Fibroblast of mammary gland (primary cell): ENCODE results near the gene ANKRD11.

Source experiments
- DNase-seq: peaks from one replicate; pipeline ENCODE4 v3.0.0-alpha.2; 2010; ENCODE audit warnings: low read depth
- H3K4me3 ChIP-seq: 2 replicates; pipeline ENCODE4 v1.5.1; 2011; ENCODE audit warnings: low read depth, mild to moderate bottlenecking, low read length, moderate library complexity; ENCODE audit not compliant: control insufficient read depth
- TF ChIP-seq, protein P1 (sequence below): conservative IDR thresholded peaks from 2 replicates; pipeline ENCODE4 v1.5.1; 2011; ENCODE audit warnings: low read depth, low read length, inconsistent platforms; ENCODE audit not compliant: control insufficient read depth, insufficient read depth

Gene ANKRD11

GRCh38 chr16:89373355-89374110, 116.8 kb downstream of the ANKRD11 start:
- TF ChIP-seq, protein P1, sequence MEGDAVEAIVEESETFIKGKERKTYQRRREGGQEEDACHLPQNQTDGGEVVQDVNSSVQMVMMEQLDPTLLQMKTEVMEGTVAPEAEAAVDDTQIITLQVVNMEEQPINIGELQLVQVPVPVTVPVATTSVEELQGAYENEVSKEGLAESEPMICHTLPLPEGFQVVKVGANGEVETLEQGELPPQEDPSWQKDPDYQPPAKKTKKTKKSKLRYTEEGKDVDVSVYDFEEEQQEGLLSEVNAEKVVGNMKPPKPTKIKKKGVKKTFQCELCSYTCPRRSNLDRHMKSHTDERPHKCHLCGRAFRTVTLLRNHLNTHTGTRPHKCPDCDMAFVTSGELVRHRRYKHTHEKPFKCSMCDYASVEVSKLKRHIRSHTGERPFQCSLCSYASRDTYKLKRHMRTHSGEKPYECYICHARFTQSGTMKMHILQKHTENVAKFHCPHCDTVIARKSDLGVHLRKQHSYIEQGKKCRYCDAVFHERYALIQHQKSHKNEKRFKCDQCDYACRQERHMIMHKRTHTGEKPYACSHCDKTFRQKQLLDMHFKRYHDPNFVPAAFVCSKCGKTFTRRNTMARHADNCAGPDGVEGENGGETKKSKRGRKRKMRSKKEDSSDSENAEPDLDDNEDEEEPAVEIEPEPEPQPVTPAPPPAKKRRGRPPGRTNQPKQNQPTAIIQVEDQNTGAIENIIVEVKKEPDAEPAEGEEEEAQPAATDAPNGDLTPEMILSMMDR, result no peak
- no peak overlapping the region for H3K4me3 ChIP-seq
- peak; percentile 93 for DNase-seq

DNA sequence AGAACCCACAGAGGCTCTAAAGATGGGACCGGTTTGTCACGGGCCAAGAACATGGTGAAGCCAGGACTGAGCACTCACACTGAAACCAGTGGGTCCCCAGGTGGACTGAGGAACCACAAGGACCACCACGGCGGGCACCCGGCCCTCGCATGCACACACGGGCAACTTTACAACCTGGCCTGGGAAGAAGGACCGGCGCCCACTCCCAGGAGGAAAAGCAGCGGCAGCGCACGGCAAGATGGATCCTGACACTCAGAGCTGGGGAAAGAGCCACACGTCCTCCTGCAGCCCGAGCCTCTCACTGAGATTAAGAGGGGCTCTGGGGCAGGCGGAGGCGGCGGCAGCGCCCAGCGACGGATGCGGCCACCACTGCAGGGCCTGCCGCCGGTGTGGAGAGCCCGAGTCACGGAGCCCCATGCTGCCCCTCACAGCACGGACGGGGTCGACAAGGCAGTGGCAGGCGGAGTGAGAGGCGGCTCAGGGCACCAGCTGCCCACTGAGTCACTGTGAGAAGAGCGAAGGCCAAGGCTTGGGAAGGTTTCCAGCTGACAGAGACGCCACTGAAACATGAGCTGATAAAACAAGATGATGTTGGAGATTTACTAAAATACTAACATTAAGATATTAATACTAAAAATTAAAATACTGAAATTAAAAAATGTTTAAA, 118.3 kb downstream of the ANKRD11 start:
- H3K4me3 ChIP-seq, result no peak overlapping the region
- TF ChIP-seq, protein P1, result no peak
- DNase-seq, result peak; percentile 64

DNA sequence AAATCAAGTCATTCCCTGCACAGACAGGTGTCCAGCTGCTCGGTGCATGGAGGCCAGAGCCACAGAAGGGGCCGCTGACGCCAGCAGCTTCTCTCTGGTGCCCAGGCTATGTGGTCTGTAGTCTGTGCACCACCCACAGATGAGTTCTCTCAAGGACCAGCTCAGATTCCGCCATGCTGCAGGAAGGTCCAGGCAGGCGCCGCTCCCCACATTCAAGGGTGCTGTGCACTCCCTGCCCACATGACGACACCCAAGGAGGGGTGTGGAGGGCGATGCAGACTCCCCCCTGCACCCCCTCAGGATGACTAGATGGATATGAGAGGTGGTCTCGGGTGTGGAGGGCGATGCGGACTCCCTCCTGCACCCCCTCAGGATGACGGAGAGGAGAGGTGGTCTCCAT, 119.0 kb downstream of the ANKRD11 start:
- no peak for DNase-seq
- TF ChIP-seq, protein P1, result no peak
- no peak overlapping the region for H3K4me3 ChIP-seq

- TF ChIP-seq, protein P1, result no peak
- no peak for DNase-seq
- no peak overlapping the region for H3K4me3 ChIP-seq
These were observed 119.8 kb downstream of the ANKRD11 start for GRCh38 chr16:89370601-89371000.

- no peak overlapping the region for H3K4me3 ChIP-seq
- TF ChIP-seq, protein P1, result no peak
- DNase-seq, result no peak
These were observed 120.3 kb downstream of the ANKRD11 start for GRCh38 chr16:89370081-89370511.

GRCh38 chr16:89369266-89369895, 121.0 kb downstream of the ANKRD11 start:
- TF ChIP-seq, protein P1, result no peak
- no peak for DNase-seq
- H3K4me3 ChIP-seq, result no peak overlapping the region
